Endothelial cell of umbilical vein (primary cell): ENCODE measurements around the gene TLX1. TPM values are rescaled to one million over a fixed set of nuclear protein-coding genes. Genes with fewer than 3 reads are reported as not detected.

ENCODE experiments used
- BruUV-seq: library from RNA; stranded (reverse); fragments of 400-500 nt; replicated peaks from 2 replicates; lab custom pipeline; 2021; lab: Mats Ljungman, UMichigan
- CTCF ChIA-PET: fragments of 300-600, 350-600 bp; sonication (Branson Sonifier 250); formaldehyde crosslinking; loops from one replicate; lab custom pipeline; 2021; ENCODE audit warnings: antibody characterized with exemption, inconsistent platforms; lab: Charles Lee
- POLR2A ChIA-PET: fragments of 300-600, 350-600 bp; sonication (Branson Sonifier 250); formaldehyde crosslinking; loops from one replicate; lab custom pipeline; 2021; ENCODE audit warnings: antibody characterized with exemption, inconsistent platforms; lab: Charles Lee
- DNase-seq: peaks from one replicate; pipeline ENCODE4 v3.0.0-alpha.2; 2011; ENCODE audit warnings: low read depth, low spot score
- FAIRE-seq: peaks from 2 replicates; lab custom pipeline; 2011; peaks lifted over from hg19 to GRCh38; lab: Jason Lieb, UNC
- H2AFZ ChIP-seq: 2 replicates; pipeline ENCODE4 v1.6.0; 2012; ENCODE audit warnings: low read depth, low read length, control low read depth, inconsistent platforms
- H3K27ac ChIP-seq: 2 replicates; pipeline ENCODE4 v1.5.1; 2011; ENCODE audit warnings: low read depth, mild to moderate bottlenecking, control low read depth, low read length, moderate library complexity; ENCODE audit not compliant: insufficient read depth
- H3K27me3 ChIP-seq, 2 experiments: 2 replicates each; pipeline versions ENCODE4 v1.6.0 to v1.6.1; 2011; ENCODE audit warnings: low read length in 2 of 2, mixed read lengths in 1 of 2; ENCODE audit not compliant: control insufficient read depth in 2 of 2, insufficient read depth in 2 of 2
- H3K36me3 ChIP-seq, 2 experiments: 2 replicates in 1 of 2; 3 replicates in 1 of 2; pipeline ENCODE4 v1.5.1; 2011; ENCODE audit warnings: low read length in 2 of 2, mild to moderate bottlenecking in 1 of 2, moderate library complexity in 1 of 2; ENCODE audit not compliant: control insufficient read depth in 2 of 2, insufficient read depth in 2 of 2; ENCODE audit errors: extremely low read depth in 1 of 2
- H3K4me1 ChIP-seq: 3 replicates; pipeline ENCODE4 v1.5.1; 2011; ENCODE audit warnings: mild to moderate bottlenecking, low read length; ENCODE audit not compliant: control insufficient read depth, insufficient read depth; ENCODE audit errors: extremely low read depth
- H3K4me2 ChIP-seq: 2 replicates; pipeline ENCODE4 v1.6.1; 2011; ENCODE audit warnings: low read length, control low read depth, mixed read lengths; ENCODE audit not compliant: insufficient read depth
- H3K4me3 ChIP-seq, 3 experiments: fragments of 200-600 bp in 1 of 3; sonication (generic), shearing (Covaris generic) in 1 of 3; replicated peaks in 1 of 3; 2 replicates each; pipeline ENCODE4 v1.5.1; 2011 to 2016; ENCODE audit warnings: control low read depth in 3 of 3, low read length in 3 of 3, mild to moderate bottlenecking in 2 of 3, inconsistent platforms in 1 of 3, low read depth in 1 of 3, moderate library complexity in 1 of 3; ENCODE audit not compliant: insufficient read depth in 1 of 3
- H3K79me2 ChIP-seq: 2 replicates; pipeline ENCODE4 v1.6.0; 2012; ENCODE audit warnings: low read length, inconsistent platforms; ENCODE audit not compliant: control insufficient read depth, insufficient read depth
- H3K9ac ChIP-seq: replicated peaks from 2 replicates; pipeline ENCODE3; 2011; ENCODE audit warnings: low read length, control low read depth; ENCODE audit not compliant: insufficient read depth; ENCODE audit errors: extremely low read depth
- H3K9me1 ChIP-seq: replicated peaks from 3 replicates; pipeline ENCODE4 v1.6.0; 2011; ENCODE audit warnings: mild to moderate bottlenecking, low read length; ENCODE audit not compliant: control insufficient read depth, insufficient read depth; ENCODE audit errors: extremely low read depth
- H3K9me3 ChIP-seq: replicated peaks from 2 replicates; pipeline ENCODE4 v1.5.1; 2012; ENCODE audit warnings: low read length, inconsistent platforms; ENCODE audit not compliant: control insufficient read depth, insufficient read depth
- H4K20me1 ChIP-seq: replicated peaks from 2 replicates; pipeline ENCODE3; 2011; ENCODE audit warnings: mild to moderate bottlenecking, low read length; ENCODE audit not compliant: control insufficient read depth, insufficient read depth; ENCODE audit errors: extremely low read depth
- EZH2 ChIP-seq: IDR thresholded peaks from 2 replicates; pipeline ENCODE4 v1.6.1; 2012; ENCODE audit warnings: borderline replicate concordance, low read depth, mild to moderate bottlenecking, moderate library complexity, low read length, inconsistent platforms; ENCODE audit not compliant: severe bottlenecking
- MYC ChIP-seq: IDR thresholded peaks from one replicate; pipeline ENCODE4 v1.6.1; 2011; ENCODE audit warnings: mild to moderate bottlenecking, low read depth, low read length
- dilution Hi-C: fragments of 300-500 bp; cut with MboI; formaldehyde crosslinking; loops from one replicate; pipeline ENCODE4 v1.15.0; 2019; ENCODE audit warnings: low sequenced_read_pairs; ENCODE audit not compliant: extremely low pct_ligation_motif_present
- intact Hi-C: fragments of 100-400 bp; cut with micrococcal nuclease; formaldehyde crosslinking; loops from one replicate; pipeline ENCODE4 v1.10.0; 2022
- polyA plus RNA-seq, 4 experiments: library from polyadenylated mRNA; depleted of rRNA in 3 of 4; stranded (reverse) in 3 of 4; unstranded in 1 of 4; fragments of >200 nt; gene quantifications; 2 replicates each; pipeline versions ENCODE4 v1.2.1 to v1.2.3, GENCODE V29; 2011 to 2012; ENCODE audit warnings: missing spikeins in 1 of 4
- total RNA-seq: library from RNA; stranded (reverse); gene quantifications from 2 replicates; pipeline ENCODE4 v1.2.3, GENCODE V29; 2021
- TF ChIP-seq, protein P1 (sequence below), 2 donors: IDR thresholded peaks; 1 replicate in 1 of 2; 2 replicates in 1 of 2; pipeline ENCODE4 v1.5.1; 2011; ENCODE audit warnings: low read length in 2 of 2, mild to moderate bottlenecking in 2 of 2, moderate library complexity in 2 of 2, control low read depth in 1 of 2, inconsistent platforms in 1 of 2, low read depth in 1 of 2; ENCODE audit not compliant: insufficient read depth in 1 of 2; ENCODE audit errors: extremely low read depth in 1 of 2

Gene TLX1
- total and polyA plus RNA-seq, 2 donors (not counting 3 experiments of a cell fraction or from before 2014, with no cell fraction given), result not detected

DNA sequence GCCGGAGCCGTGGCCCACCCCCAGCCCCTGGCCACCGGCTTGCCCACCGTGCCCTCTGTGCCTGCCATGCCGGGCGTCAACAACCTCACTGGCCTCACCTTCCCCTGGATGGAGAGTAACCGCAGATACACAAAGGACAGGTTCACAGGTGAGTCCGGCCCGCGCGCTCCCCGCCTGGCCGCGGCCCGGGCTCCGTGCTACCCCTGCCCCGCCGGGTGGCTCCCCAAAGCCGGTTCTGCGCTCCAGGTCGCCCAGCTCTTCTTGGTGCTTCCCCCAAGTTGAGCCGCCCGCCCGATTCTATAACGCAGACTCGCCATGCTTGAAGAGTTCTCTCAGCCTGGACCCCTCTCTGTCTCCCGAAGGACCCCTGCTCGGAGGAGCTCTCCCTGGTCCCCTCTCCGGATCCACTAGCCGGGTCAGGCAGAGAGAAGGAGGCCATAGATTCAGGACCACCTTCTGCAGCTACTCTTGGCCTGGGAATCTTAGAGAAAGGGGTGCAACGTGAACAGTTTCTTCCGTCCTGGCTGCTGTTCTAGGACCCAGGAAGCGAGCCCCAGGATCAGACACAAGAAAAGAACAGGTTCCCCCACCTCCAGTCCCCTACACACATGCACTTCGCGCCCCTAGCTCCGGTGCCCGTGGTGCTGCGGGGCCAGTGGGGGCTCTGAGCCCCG, 999 bp downstream of the TLX1 start:
- no peaks in the 10 kb centered on the region for H3K79me2 ChIP-seq
- no peak overlapping the region for H3K4me3 ChIP-seq
- ChIA-PET CTCF (interaction anchor here (1.1 to 3.2 kb wide), 4 partner anchors 10 to 82 kb away, joined by 3 to 25 read pairs (median 6); no protein-coding TSS in a partner anchor), POLR2A (interaction anchor here (0.6 kb wide), 1 partner anchor 146 kb away, joined by 3 read pairs; no protein-coding TSS in a partner anchor)
- no peak overlapping the region for H3K4me2 ChIP-seq
- H4K20me1 ChIP-seq, result no peaks in the 10 kb centered on the region
- H3K9ac ChIP-seq, result no peak overlapping the region
- no peak for DNase-seq
- no peak overlapping the region for H3K27ac ChIP-seq
- intact Hi-C loops (no loop called here), dilution Hi-C loops (no loop called here)
- TF ChIP-seq MYC, result no peak
- TF ChIP-seq, protein P1, sequence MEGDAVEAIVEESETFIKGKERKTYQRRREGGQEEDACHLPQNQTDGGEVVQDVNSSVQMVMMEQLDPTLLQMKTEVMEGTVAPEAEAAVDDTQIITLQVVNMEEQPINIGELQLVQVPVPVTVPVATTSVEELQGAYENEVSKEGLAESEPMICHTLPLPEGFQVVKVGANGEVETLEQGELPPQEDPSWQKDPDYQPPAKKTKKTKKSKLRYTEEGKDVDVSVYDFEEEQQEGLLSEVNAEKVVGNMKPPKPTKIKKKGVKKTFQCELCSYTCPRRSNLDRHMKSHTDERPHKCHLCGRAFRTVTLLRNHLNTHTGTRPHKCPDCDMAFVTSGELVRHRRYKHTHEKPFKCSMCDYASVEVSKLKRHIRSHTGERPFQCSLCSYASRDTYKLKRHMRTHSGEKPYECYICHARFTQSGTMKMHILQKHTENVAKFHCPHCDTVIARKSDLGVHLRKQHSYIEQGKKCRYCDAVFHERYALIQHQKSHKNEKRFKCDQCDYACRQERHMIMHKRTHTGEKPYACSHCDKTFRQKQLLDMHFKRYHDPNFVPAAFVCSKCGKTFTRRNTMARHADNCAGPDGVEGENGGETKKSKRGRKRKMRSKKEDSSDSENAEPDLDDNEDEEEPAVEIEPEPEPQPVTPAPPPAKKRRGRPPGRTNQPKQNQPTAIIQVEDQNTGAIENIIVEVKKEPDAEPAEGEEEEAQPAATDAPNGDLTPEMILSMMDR (IDR thresholded peaks at IDR 0.05; ENCODE audit: extremely low read depth in 1 of 2, insufficient read depth in 1 of 2, low read depth in 1 of 2, low read length in 2 of 2), result no peak
- peak; percentile 63 for TF ChIP-seq EZH2
- H3K9me3 ChIP-seq, result no peaks in the 10 kb centered on the region
- H3K36me3 ChIP-seq, result no peaks in the 10 kb centered on the region
- H3K27me3 ChIP-seq, result peaks cover 90 to 99% of the 10 kb centered on the region in 2 experiments
- H2AFZ ChIP-seq, result no peak overlapping the region
- BruUV-seq, result no TSS peak
- H3K4me1 ChIP-seq, result peaks cover 4% of the 10 kb centered on the region
- no peak for FAIRE-seq
- H3K9me1 ChIP-seq, result no peaks in the 10 kb centered on the region
